A549 (cell line): Measurements from ENCODE around the gene MCTP1. TPM values are rescaled to one million over a fixed set of nuclear protein-coding genes. Genes with fewer than 3 reads are reported as not detected.

ENCODE experiments used
- ATAC-seq, 2 experiments: fragments of 200-7000 bp in 1 of 2; fragments of >200 bp in 1 of 2; cut with Nextera tagmentation in 1 of 2; cut with Tn5 transposase in 1 of 2; 3 replicates each; pipeline versions ENCODE4 v1.8.0 to v1.9.1; 2018 to 2020; ENCODE audit warnings: mild to moderate bottlenecking in 1 of 2, moderate library complexity in 1 of 2
- CTCF ChIA-PET: fragments of 300-600 bp; sonication (Branson Sonifier 250); formaldehyde crosslinking; extraction: SDS; loops from one replicate; lab custom pipeline; 2021; ENCODE audit warnings: antibody characterized with exemption, inconsistent platforms; lab: Yijun Ruan, JAX
- POLR2A ChIA-PET: fragments of 350-600 bp; formaldehyde crosslinking; extraction: SDS; loops from one replicate; lab custom pipeline; 2021; ENCODE audit warnings: antibody characterized with exemption, inconsistent platforms; lab: Yijun Ruan, JAX
- DNase-seq, 2 experiments: peaks; one replicate each; pipeline versions ENCODE4 v3.0.0 to v3.0.0-alpha.2; 2011 to 2016; ENCODE audit warnings: low read depth in 1 of 2, low spot score in 1 of 2
- FAIRE-seq: peaks from 2 replicates; lab custom pipeline; 2011; peaks lifted over from hg19 to GRCh38; lab: Jason Lieb, UNC
- H3K27ac ChIP-seq, 2 experiments: fragments of >200 bp; sonication (Bioruptor Twin); formaldehyde crosslinking; 3 replicates each; pipeline ENCODE4 v1.5.1; 2016 to 2017
- H3K4me1 ChIP-seq: fragments of >200 bp; sonication (Bioruptor Twin); formaldehyde crosslinking; 3 replicates; pipeline ENCODE4 v1.6.1; 2016
- H3K4me2 ChIP-seq: fragments of >200 bp; sonication (Bioruptor Twin); formaldehyde crosslinking; 3 replicates; pipeline ENCODE4 v1.6.1; 2016
- H3K4me3 ChIP-seq: fragments of >200 bp; sonication (Bioruptor Twin); formaldehyde crosslinking; 3 replicates; pipeline ENCODE4 v1.5.1; 2016
- H3K9me3 ChIP-seq: fragments of >200 bp; sonication (Bioruptor Twin); formaldehyde crosslinking; 3 replicates; pipeline ENCODE4 v1.6.1; 2016
- ATOH8 ChIP-seq: fragments of 250-450 bp; sonication (Bioruptor Pico); IDR thresholded peaks from 2 replicates; pipeline ENCODE4 v1.5.0; 2020; ENCODE audit warnings: low read depth, mild to moderate bottlenecking, moderate library complexity
- BHLHE40 ChIP-seq: IDR thresholded peaks from 2 replicates; pipeline ENCODE4 v1.6.1; 2012; ENCODE audit warnings: low read depth, low read length, inconsistent platforms
- CBX8 ChIP-seq: fragments of 200-600 bp; sonication (generic); IDR thresholded peaks from 2 replicates; pipeline ENCODE4 v1.6.1; 2016
- CHD2 ChIP-seq: fragments of 150-350 bp; IDR thresholded peaks from 2 replicates; pipeline ENCODE4 v1.6.1; 2014; ENCODE audit warnings: low read length; ENCODE audit not compliant: partially characterized antibody
- EHF ChIP-seq: fragments of 250-450 bp; sonication (Bioruptor Pico); IDR thresholded peaks from 2 replicates; pipeline ENCODE4 v1.5.0; 2020; ENCODE audit warnings: mild to moderate bottlenecking
- FOXS1 ChIP-seq: fragments of 250-450 bp; sonication (Bioruptor Pico); IDR thresholded peaks from 2 replicates; pipeline ENCODE4 v1.5.0; 2020; ENCODE audit warnings: mild to moderate bottlenecking, moderate library complexity
- GATA3 ChIP-seq: IDR thresholded peaks from 2 replicates; pipeline ENCODE4 v1.6.1; 2012; ENCODE audit warnings: borderline replicate concordance
- HEYL ChIP-seq: fragments of 250-450 bp; sonication (Bioruptor Pico); IDR thresholded peaks from 2 replicates; pipeline ENCODE4 v1.8.0; 2021; ENCODE audit warnings: mild to moderate bottlenecking, moderate library complexity
- KDM5A ChIP-seq: fragments of 200-600 bp; sonication (generic); IDR thresholded peaks from 2 replicates; pipeline ENCODE4 v1.6.1; 2016; ENCODE audit warnings: antibody characterized with exemption, mild to moderate bottlenecking
- MAX ChIP-seq: IDR thresholded peaks from 2 replicates; pipeline ENCODE4 v1.6.1; 2012
- MAZ ChIP-seq: fragments of 150-350 bp; IDR thresholded peaks from 2 replicates; pipeline ENCODE4 v1.6.1; 2014; ENCODE audit warnings: antibody characterized with exemption, low read depth, low read length, borderline replicate concordance
- POLR2AphosphoS2 ChIP-seq: conservative IDR thresholded peaks from 2 replicates; pipeline ENCODE4 v1.6.1; 2012; ENCODE audit warnings: low read length, improper control_type of control experiment, inconsistent platforms
- RAD21 ChIP-seq, 2 experiments: fragments of >200 bp in 1 of 2; sonication (Bioruptor Twin) in 1 of 2; formaldehyde crosslinking in 1 of 2; IDR thresholded peaks in 1 of 2; conservative IDR thresholded peaks in 1 of 2; 2 replicates in 1 of 2; 3 replicates in 1 of 2; pipeline ENCODE4 v1.6.1; 2012 to 2018; ENCODE audit warnings: inconsistent platforms in 1 of 2
- RCOR1 ChIP-seq: fragments of 150-350 bp; IDR thresholded peaks from 2 replicates; pipeline ENCODE4 v1.6.1; 2014; ENCODE audit warnings: antibody characterized with exemption, low read length, low read depth
- REST ChIP-seq: fragments of 200-600 bp; sonication (generic); IDR thresholded peaks from 2 replicates; pipeline ENCODE4 v1.6.1; 2016; ENCODE audit warnings: antibody characterized with exemption, mild to moderate bottlenecking, moderate library complexity
- RNF2 ChIP-seq: fragments of 200-600 bp; sonication (generic); IDR thresholded peaks from 2 replicates; pipeline ENCODE4 v1.6.1; 2016; ENCODE audit warnings: low read depth, mild to moderate bottlenecking, antibody characterized with exemption, moderate library complexity, borderline replicate concordance
- USF2 ChIP-seq: fragments of 450-650 bp; IDR thresholded peaks from 2 replicates; pipeline ENCODE4 v1.6.1; 2014; ENCODE audit warnings: antibody characterized with exemption
- ZNF302 ChIP-seq: fragments of 250-450 bp; sonication (Bioruptor Pico); IDR thresholded peaks from 2 replicates; pipeline ENCODE4 v1.9.0; 2021; ENCODE audit warnings: inconsistent platforms, mild to moderate bottlenecking, moderate library complexity
- WGBS: methylation state at CpG from one replicate; pipeline ENCODE4 v1.1.6; 2017; ENCODE audit errors: missing lambda C conversion rate; 5-methylcytosine and 5-hydroxymethylcytosine counted together
- polyA plus RNA-seq, 4 experiments: library from polyadenylated mRNA; depleted of rRNA in 3 of 4; stranded (reverse); fragments of >200 nt; fragmentation: RNase III in 1 of 4; extraction: RNeasy Plus Mini Kit Qiagen cat#74134 plus additional on column Dnase treatment in 1 of 4; gene quantifications; 2 replicates in 3 of 4; 3 replicates in 1 of 4; pipeline ENCODE4 v1.2.3, GENCODE V29; 2011 to 2017

The MCTP1 gene
- polyA plus RNA-seq, 2 of the 4 experiments (the other 2 are of a cell fraction), result 5.4 to 6.9 TPM

- TF ChIP-seq HEYL (CRISPR knock-in tag) (no peak), POLR2AphosphoS2 (no peak)
- TF ChIP-seq, all 56 proteins: peak for 0
- DNase-seq (no peak), ATAC-seq (no peak), FAIRE-seq (no peak)
- no peaks in the 10 kb centered on the region for H3K9me3 ChIP-seq
- H3K4me1 ChIP-seq, result no peaks in the 10 kb centered on the region
- no peak overlapping the region for H3K4me3 ChIP-seq
- H3K27ac ChIP-seq, result no peak overlapping the region
- CTCF ChIA-PET, result no interaction called here
- POLR2A ChIA-PET, result no interaction called here
- 95% methylated on average over 5 of the region's 5 CpGs for WGBS
- H3K4me2 ChIP-seq, result no peak overlapping the region
Observed at GRCh38 chr5:95057615-95058014, 227.3 kb downstream of the MCTP1 start.

- TF ChIP-seq HEYL (CRISPR knock-in tag) (no peak), RNF2 (no peak)
- ChIA-PET CTCF (interaction anchor here (0.7 to 1.0 kb wide), 2 partner anchors 85 to 209 kb away, joined by 3 read pairs; no protein-coding TSS in a partner anchor), POLR2A (no interaction called here)
- Histone ChIP-seq H3K4me2 (no peak overlapping the region), H3K4me3 (no peak overlapping the region), H3K27ac (no peak overlapping the region), H3K4me1 (no peaks in the 10 kb centered on the region), H3K9me3 (no peaks in the 10 kb centered on the region)
- 77% methylated on average over 7 of the region's 7 CpGs for WGBS
- FAIRE-seq, result no peak
- no peak for DNase-seq
- ATAC-seq, result no peak
Observed at GRCh38 chr5:95053253-95053652, 231.6 kb downstream of the MCTP1 start.

GRCh38 chr5:95050708-95051107, 234.2 kb downstream of the MCTP1 start:
- no peak for TF ChIP-seq CHD2
- WGBS, result 14% methylated on average over 1 of the region's 1 CpG
- H3K4me3 ChIP-seq, result no peak overlapping the region
- H3K9me3 ChIP-seq, result no peaks in the 10 kb centered on the region
- ChIA-PET CTCF (interaction anchor here (0.6 kb wide), 1 partner anchor 13 kb away, joined by 3 read pairs; no protein-coding TSS in a partner anchor), POLR2A (no interaction called here)
- no peak for FAIRE-seq
- no peak for ATAC-seq
- H3K27ac ChIP-seq, result no peak overlapping the region
- H3K4me2 ChIP-seq, result no peak overlapping the region
- H3K4me1 ChIP-seq, result no peaks in the 10 kb centered on the region
- DNase-seq, result no peak

- ChIA-PET CTCF (no interaction called here), POLR2A (no interaction called here)
- DNase-seq (no peak), ATAC-seq (no peak), FAIRE-seq (no peak)
- TF ChIP-seq MAZ (no peak), RAD21 (conservative IDR thresholded peaks at IDR 0.05 in 1 of 2, IDR thresholded peaks at IDR 0.05 in 1 of 2) (no peak), ATOH8 (CRISPR knock-in tag) (no peak), GATA3 (no peak), REST (no peak), ZNF302 (no peak), USF2 (no peak), FOXS1 (no peak), MAX (no peak), KDM5A (no peak), CBX8 (no peak), RCOR1 (no peak), BHLHE40 (no peak), EHF (no peak)
- H3K4me2 ChIP-seq, result no peak overlapping the region
- 57% methylated on average over 1 of the region's 1 CpG for WGBS
- no peaks in the 10 kb centered on the region for H3K9me3 ChIP-seq
- H3K4me1 ChIP-seq, result no peaks in the 10 kb centered on the region
- H3K4me3 ChIP-seq, result no peak overlapping the region
- no peak overlapping the region for H3K27ac ChIP-seq
Observed at GRCh38 chr5:95048628-95049027, 236.3 kb downstream of the MCTP1 start.
